ENCODE results near the gene POLA1.

The POLA1 gene

DNA sequence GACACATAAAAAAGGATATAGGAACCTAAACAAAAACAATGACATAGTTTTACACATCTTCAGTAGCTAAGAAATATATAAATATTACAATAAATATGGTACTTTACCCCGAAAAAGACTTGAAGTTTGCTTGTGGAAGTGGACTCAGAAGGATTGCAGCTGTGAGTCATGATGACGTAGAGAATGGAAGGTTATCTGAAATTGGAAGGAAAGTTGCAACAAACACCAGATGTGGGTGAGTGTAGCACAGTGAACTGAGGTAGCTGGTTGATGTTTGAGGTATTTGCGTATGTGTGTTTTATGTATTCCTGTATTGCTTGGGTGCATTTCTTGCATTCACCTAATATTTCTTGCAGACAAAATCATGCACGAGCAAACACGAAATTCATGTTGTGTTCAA lies 209.1 kb downstream of the POLA1 start:
- H3K27ac ChIP-seq (ENCODE audit: low read depth in 2 of 2, low read length in 2 of 2), result no peak overlapping the region
- H3K27me3 ChIP-seq (ENCODE audit: control insufficient read depth in 2 of 2, insufficient read depth in 2 of 2, low read length in 2 of 2), result no peaks in the 10 kb centered on the region
- H3K9ac ChIP-seq (ENCODE audit: low read depth in 1 of 2, low read length in 2 of 2), result no peak overlapping the region
- H3K9me3 ChIP-seq (ENCODE audit: control insufficient read depth in 2 of 2, low read length in 2 of 2), result no peaks in the 10 kb centered on the region
- H3K4me3 ChIP-seq (ENCODE audit: low read length in 2 of 2), result no peak overlapping the region
- no peaks in the 10 kb centered on the region for H3K4me1 ChIP-seq (ENCODE audit: control insufficient read depth in 2 of 2, insufficient read depth in 2 of 2, low read length in 2 of 2)
- no peaks in the 10 kb centered on the region for H3K36me3 ChIP-seq (ENCODE audit: control insufficient read depth in 2 of 2, insufficient read depth in 2 of 2, low read length in 2 of 2)

DNA sequence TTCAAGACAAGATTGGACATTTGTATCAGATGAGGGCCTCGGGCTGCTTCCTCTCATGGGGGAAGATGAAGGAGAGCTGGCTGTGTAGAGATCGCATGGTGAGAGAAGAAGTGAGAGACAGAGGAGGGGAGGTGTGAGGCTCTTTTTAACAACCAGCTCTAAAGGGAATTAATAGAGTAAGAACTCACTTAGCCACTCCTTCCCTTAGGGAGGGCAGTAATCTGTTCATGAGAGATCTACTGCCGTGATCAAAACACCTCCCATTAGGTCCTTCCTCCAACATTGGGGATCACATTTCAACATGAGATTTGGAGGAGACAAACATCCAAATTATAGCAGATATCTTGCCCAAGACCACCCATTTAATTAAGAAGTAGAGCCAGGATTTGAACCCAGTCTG lies 225.0 kb downstream of the POLA1 start:
- H3K36me3 ChIP-seq (ENCODE audit: control insufficient read depth in 2 of 2, insufficient read depth in 2 of 2, low read length in 2 of 2), result no peaks in the 10 kb centered on the region
- no peak overlapping the region for H3K4me3 ChIP-seq (ENCODE audit: low read length in 2 of 2)
- H3K27me3 ChIP-seq (ENCODE audit: control insufficient read depth in 2 of 2, insufficient read depth in 2 of 2, low read length in 2 of 2), result no peaks in the 10 kb centered on the region
- no peak overlapping the region for H3K27ac ChIP-seq (ENCODE audit: low read depth in 2 of 2, low read length in 2 of 2)
- H3K4me1 ChIP-seq (ENCODE audit: control insufficient read depth in 2 of 2, insufficient read depth in 2 of 2, low read length in 2 of 2), result no peaks in the 10 kb centered on the region
- no peak overlapping the region for H3K9ac ChIP-seq (ENCODE audit: low read depth in 1 of 2, low read length in 2 of 2)
- H3K9me3 ChIP-seq (ENCODE audit: control insufficient read depth in 2 of 2, low read length in 2 of 2), result no peaks in the 10 kb centered on the region

DNA sequence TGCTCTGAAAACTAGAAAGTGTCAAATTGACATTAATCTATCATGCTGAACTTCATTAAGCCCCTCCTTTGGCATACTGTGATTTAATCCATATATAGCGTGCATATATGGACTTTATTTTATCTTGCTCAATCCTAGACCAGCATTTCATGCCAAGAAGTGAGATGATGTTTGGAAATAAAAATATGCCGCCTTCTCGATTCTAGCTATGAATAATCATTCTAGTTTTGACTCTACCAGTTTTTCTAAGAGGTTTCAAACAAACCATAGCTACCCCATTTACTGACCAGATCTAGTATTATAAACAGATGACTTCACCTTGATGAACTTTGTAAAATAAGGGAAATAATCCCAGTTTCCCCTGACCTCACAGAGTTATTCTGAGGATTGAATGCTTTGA lies 227.1 kb downstream of the POLA1 start:
- no peaks in the 10 kb centered on the region for H3K9me3 ChIP-seq (ENCODE audit: control insufficient read depth in 2 of 2, low read length in 2 of 2)
- no peaks in the 10 kb centered on the region for H3K4me1 ChIP-seq (ENCODE audit: control insufficient read depth in 2 of 2, insufficient read depth in 2 of 2, low read length in 2 of 2)
- H3K9ac ChIP-seq (ENCODE audit: low read depth in 1 of 2, low read length in 2 of 2), result no peak overlapping the region
- no peaks in the 10 kb centered on the region for H3K36me3 ChIP-seq (ENCODE audit: control insufficient read depth in 2 of 2, insufficient read depth in 2 of 2, low read length in 2 of 2)
- H3K27ac ChIP-seq (ENCODE audit: low read depth in 2 of 2, low read length in 2 of 2), result no peak overlapping the region
- no peaks in the 10 kb centered on the region for H3K27me3 ChIP-seq (ENCODE audit: control insufficient read depth in 2 of 2, insufficient read depth in 2 of 2, low read length in 2 of 2)
- H3K4me3 ChIP-seq (ENCODE audit: low read length in 2 of 2), result no peak overlapping the region

DNA sequence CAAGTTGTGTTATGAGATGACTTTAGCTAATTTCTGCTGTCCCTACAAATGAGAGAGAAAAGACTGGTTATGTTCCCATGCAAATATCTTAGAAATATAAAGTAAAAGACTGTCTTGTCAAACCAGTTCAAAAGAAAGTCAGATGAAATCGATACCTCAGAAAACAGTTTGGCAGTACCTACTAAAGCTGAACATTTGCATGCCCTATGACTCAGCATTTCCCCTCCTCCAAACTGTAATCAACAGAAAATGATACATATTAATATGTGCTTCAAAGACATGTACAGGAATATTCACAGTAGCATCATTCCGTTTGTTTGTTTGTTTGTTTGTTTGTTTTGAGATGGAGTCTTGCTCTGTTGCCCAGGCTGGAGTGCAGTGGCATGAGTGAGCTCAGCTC lies 231.7 kb downstream of the POLA1 start:
- no peaks in the 10 kb centered on the region for H3K9me3 ChIP-seq (ENCODE audit: control insufficient read depth in 2 of 2, low read length in 2 of 2)
- no peak overlapping the region for H3K27ac ChIP-seq (ENCODE audit: low read depth in 2 of 2, low read length in 2 of 2)
- no peaks in the 10 kb centered on the region for H3K27me3 ChIP-seq (ENCODE audit: control insufficient read depth in 2 of 2, insufficient read depth in 2 of 2, low read length in 2 of 2)
- H3K9ac ChIP-seq (ENCODE audit: low read depth in 1 of 2, low read length in 2 of 2), result no peak overlapping the region
- no peaks in the 10 kb centered on the region for H3K4me1 ChIP-seq (ENCODE audit: control insufficient read depth in 2 of 2, insufficient read depth in 2 of 2, low read length in 2 of 2)
- H3K4me3 ChIP-seq (ENCODE audit: low read length in 2 of 2), result no peak overlapping the region
- H3K36me3 ChIP-seq (ENCODE audit: control insufficient read depth in 2 of 2, insufficient read depth in 2 of 2, low read length in 2 of 2), result no peaks in the 10 kb centered on the region

GRCh38 chrX:24927372-24927771 lies 233.7 kb downstream of the POLA1 start:
- Histone ChIP-seq H3K27me3 (ENCODE audit: control insufficient read depth in 2 of 2, insufficient read depth in 2 of 2, low read length in 2 of 2) (no peaks in the 10 kb centered on the region), H3K27ac (ENCODE audit: low read depth in 2 of 2, low read length in 2 of 2) (no peak overlapping the region), H3K4me3 (ENCODE audit: low read length in 2 of 2) (no peak overlapping the region), H3K4me1 (ENCODE audit: control insufficient read depth in 2 of 2, insufficient read depth in 2 of 2, low read length in 2 of 2) (no peaks in the 10 kb centered on the region), H3K9me3 (ENCODE audit: control insufficient read depth in 2 of 2, low read length in 2 of 2) (no peaks in the 10 kb centered on the region), H3K36me3 (ENCODE audit: control insufficient read depth in 2 of 2, insufficient read depth in 2 of 2, low read length in 2 of 2) (no peaks in the 10 kb centered on the region), H3K9ac (ENCODE audit: low read depth in 1 of 2, low read length in 2 of 2) (no peak overlapping the region)

- Histone ChIP-seq H3K4me1 (ENCODE audit: control insufficient read depth in 2 of 2, insufficient read depth in 2 of 2, low read length in 2 of 2) (no peaks in the 10 kb centered on the region), H3K36me3 (ENCODE audit: control insufficient read depth in 2 of 2, insufficient read depth in 2 of 2, low read length in 2 of 2) (no peaks in the 10 kb centered on the region), H3K9me3 (ENCODE audit: control insufficient read depth in 2 of 2, low read length in 2 of 2) (no peaks in the 10 kb centered on the region), H3K27ac (ENCODE audit: low read depth in 2 of 2, low read length in 2 of 2) (no peak overlapping the region), H3K4me3 (ENCODE audit: low read length in 2 of 2) (no peak overlapping the region), H3K9ac (ENCODE audit: low read depth in 1 of 2, low read length in 2 of 2) (no peak overlapping the region), H3K27me3 (ENCODE audit: control insufficient read depth in 2 of 2, insufficient read depth in 2 of 2, low read length in 2 of 2) (no peaks in the 10 kb centered on the region)
Observed at GRCh38 chrX:24928114-24928513, 234.4 kb downstream of the POLA1 start.

DNA sequence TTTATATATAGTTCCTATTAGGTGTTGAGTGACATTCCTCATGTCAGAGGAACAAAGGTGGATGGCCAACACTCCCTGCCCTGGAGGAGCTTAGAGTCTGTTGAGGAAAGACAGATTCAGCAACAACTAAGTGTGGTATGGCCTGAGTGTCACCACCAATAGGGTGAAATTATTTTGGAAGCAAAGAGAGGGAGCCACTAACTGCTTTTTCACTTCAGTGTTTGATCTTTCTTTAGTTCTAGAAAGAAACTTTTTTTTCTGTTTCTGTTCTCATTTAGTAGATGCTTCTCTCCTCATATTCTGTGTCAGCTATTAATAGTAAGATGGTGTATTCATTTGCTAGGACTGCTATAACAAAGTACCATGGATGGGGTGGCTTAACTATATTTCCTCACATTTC lies 240.6 kb downstream of the POLA1 start:
- H3K4me1 ChIP-seq (ENCODE audit: control insufficient read depth in 2 of 2, insufficient read depth in 2 of 2, low read length in 2 of 2), result no peaks in the 10 kb centered on the region
- H3K9ac ChIP-seq (ENCODE audit: low read depth in 1 of 2, low read length in 2 of 2), result no peak overlapping the region
- H3K36me3 ChIP-seq (ENCODE audit: control insufficient read depth in 2 of 2, insufficient read depth in 2 of 2, low read length in 2 of 2), result no peaks in the 10 kb centered on the region
- no peaks in the 10 kb centered on the region for H3K27me3 ChIP-seq (ENCODE audit: control insufficient read depth in 2 of 2, insufficient read depth in 2 of 2, low read length in 2 of 2)
- no peak overlapping the region for H3K27ac ChIP-seq (ENCODE audit: low read depth in 2 of 2, low read length in 2 of 2)
- H3K9me3 ChIP-seq (ENCODE audit: control insufficient read depth in 2 of 2, low read length in 2 of 2), result no peaks in the 10 kb centered on the region
- no peak overlapping the region for H3K4me3 ChIP-seq (ENCODE audit: low read length in 2 of 2)

DNA sequence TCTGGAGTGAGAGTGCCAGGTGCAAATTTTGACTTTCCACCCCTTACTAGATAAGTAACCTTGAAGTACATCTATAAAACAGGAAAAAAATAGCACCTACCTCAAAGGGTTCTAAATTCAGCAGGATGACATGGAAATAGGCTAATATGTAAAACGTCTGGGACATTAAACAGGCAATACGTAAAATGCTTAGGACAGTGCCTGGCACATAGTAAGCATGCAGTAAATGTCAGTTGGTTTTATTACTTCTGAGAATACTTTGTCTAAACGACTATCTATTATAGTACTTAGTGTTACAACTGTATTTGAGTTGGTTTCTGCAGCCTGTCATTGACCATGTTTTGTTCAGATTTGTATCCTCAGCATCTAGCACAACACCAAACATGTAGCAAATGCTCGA lies 251.3 kb downstream of the POLA1 start:
- Histone ChIP-seq H3K4me1 (ENCODE audit: control insufficient read depth in 2 of 2, insufficient read depth in 2 of 2, low read length in 2 of 2) (no peaks in the 10 kb centered on the region), H3K27me3 (ENCODE audit: control insufficient read depth in 2 of 2, insufficient read depth in 2 of 2, low read length in 2 of 2) (no peaks in the 10 kb centered on the region), H3K4me3 (ENCODE audit: low read length in 2 of 2) (no peak overlapping the region), H3K27ac (ENCODE audit: low read depth in 2 of 2, low read length in 2 of 2) (no peak overlapping the region), H3K9me3 (ENCODE audit: control insufficient read depth in 2 of 2, low read length in 2 of 2) (no peaks in the 10 kb centered on the region), H3K9ac (ENCODE audit: low read depth in 1 of 2, low read length in 2 of 2) (no peak overlapping the region), H3K36me3 (ENCODE audit: control insufficient read depth in 2 of 2, insufficient read depth in 2 of 2, low read length in 2 of 2) (no peaks in the 10 kb centered on the region)

- Histone ChIP-seq H3K27me3 (ENCODE audit: control insufficient read depth in 2 of 2, insufficient read depth in 2 of 2, low read length in 2 of 2) (no peaks in the 10 kb centered on the region), H3K9ac (ENCODE audit: low read depth in 1 of 2, low read length in 2 of 2) (no peak overlapping the region), H3K9me3 (ENCODE audit: control insufficient read depth in 2 of 2, low read length in 2 of 2) (no peaks in the 10 kb centered on the region)
Observed at GRCh38 chrX:24946369-24946768, 252.7 kb downstream of the POLA1 start.

GRCh38 chrX:24954732-24955131 lies 261.0 kb downstream of the POLA1 start:
- H3K4me1 ChIP-seq (ENCODE audit: control insufficient read depth in 2 of 2, insufficient read depth in 2 of 2, low read length in 2 of 2), result no peaks in the 10 kb centered on the region
- no peaks in the 10 kb centered on the region for H3K9me3 ChIP-seq (ENCODE audit: control insufficient read depth in 2 of 2, low read length in 2 of 2)
- no peak overlapping the region for H3K4me3 ChIP-seq (ENCODE audit: low read length in 2 of 2)
- H3K27ac ChIP-seq (ENCODE audit: low read depth in 2 of 2, low read length in 2 of 2), result no peak overlapping the region
- H3K36me3 ChIP-seq (ENCODE audit: control insufficient read depth in 2 of 2, insufficient read depth in 2 of 2, low read length in 2 of 2), result no peaks in the 10 kb centered on the region
- no peak overlapping the region for H3K9ac ChIP-seq (ENCODE audit: low read depth in 1 of 2, low read length in 2 of 2)
- H3K27me3 ChIP-seq (ENCODE audit: control insufficient read depth in 2 of 2, insufficient read depth in 2 of 2, low read length in 2 of 2), result peaks cover 0 to 4% of the 10 kb centered on the region in 2 donors

More at GRCh38 chrX:24946369-24946768, 252.7 kb downstream of the POLA1 start:
- H3K4me3 ChIP-seq (ENCODE audit: low read length in 2 of 2), result no peak overlapping the region
- H3K4me1 ChIP-seq (ENCODE audit: control insufficient read depth in 2 of 2, insufficient read depth in 2 of 2, low read length in 2 of 2), result no peaks in the 10 kb centered on the region
- no peak overlapping the region for H3K27ac ChIP-seq (ENCODE audit: low read depth in 2 of 2, low read length in 2 of 2)
- no peaks in the 10 kb centered on the region for H3K36me3 ChIP-seq (ENCODE audit: control insufficient read depth in 2 of 2, insufficient read depth in 2 of 2, low read length in 2 of 2)

DNA sequence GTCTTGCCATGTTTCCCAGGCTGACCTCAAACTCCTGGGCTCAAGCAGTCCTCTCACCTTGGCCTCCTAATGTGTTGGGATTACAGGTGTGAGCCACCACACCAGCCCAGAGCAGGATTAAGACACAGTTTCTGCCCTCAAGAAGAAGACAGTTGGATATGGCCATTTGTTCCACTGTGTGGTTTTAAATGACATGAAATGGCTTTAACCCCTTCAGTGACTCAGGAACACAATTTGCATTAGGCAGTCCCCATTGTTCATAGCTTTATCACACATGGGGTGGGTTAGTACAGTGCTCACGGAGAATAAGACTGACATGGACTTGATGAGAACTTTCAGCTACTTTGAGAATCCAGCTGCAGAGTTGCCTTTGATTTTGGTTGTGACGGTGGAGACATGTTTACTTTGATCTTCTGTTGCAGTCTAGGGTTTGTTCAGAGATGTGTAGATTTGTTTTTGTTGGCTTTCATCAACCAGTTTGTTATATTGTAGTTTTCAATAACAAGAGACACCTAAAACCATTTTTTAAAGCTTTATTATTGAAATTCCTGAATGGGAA lies 261.7 kb downstream of the POLA1 start:
- H3K36me3 ChIP-seq (ENCODE audit: control insufficient read depth in 2 of 2, insufficient read depth in 2 of 2, low read length in 2 of 2), result no peaks in the 10 kb centered on the region
- H3K27ac ChIP-seq (ENCODE audit: low read depth in 2 of 2, low read length in 2 of 2), result no peak overlapping the region
- no peaks in the 10 kb centered on the region for H3K9me3 ChIP-seq (ENCODE audit: control insufficient read depth in 2 of 2, low read length in 2 of 2)
- H3K27me3 ChIP-seq (ENCODE audit: control insufficient read depth in 2 of 2, insufficient read depth in 2 of 2, low read length in 2 of 2), result peaks cover 0 to 4% of the 10 kb centered on the region in 2 donors
- H3K4me1 ChIP-seq (ENCODE audit: control insufficient read depth in 2 of 2, insufficient read depth in 2 of 2, low read length in 2 of 2), result no peaks in the 10 kb centered on the region
- no peak overlapping the region for H3K4me3 ChIP-seq (ENCODE audit: low read length in 2 of 2)
- no peak overlapping the region for H3K9ac ChIP-seq (ENCODE audit: low read depth in 1 of 2, low read length in 2 of 2)
